BE2C (cell line): ENCODE measurements around the gene PDE3A.
"Not testable (repeated sequence)": the region's sequence is repeated elsewhere in the genome, so short reads cannot be mapped to it uniquely, and the experiment has no call there.

Experiments
- DNase-seq: peaks from one replicate; pipeline ENCODE4 v3.0.0-alpha.2; 2020
- H3K27me3 ChIP-seq: fragments of 250-450 bp; sonication (Bioruptor Pico); 2 replicates; pipeline ENCODE4 v1.5.1; 2020; ENCODE audit warnings: mild to moderate bottlenecking
- H3K36me3 ChIP-seq: fragments of 250-450 bp; sonication (Bioruptor Pico); 2 replicates; pipeline ENCODE4 v1.5.1; 2020; ENCODE audit warnings: mild to moderate bottlenecking
- H3K4me1 ChIP-seq: fragments of 250-450 bp; sonication (Bioruptor Pico); 2 replicates; pipeline ENCODE4 v1.5.1; 2020
- H3K4me3 ChIP-seq: 2 replicates; pipeline ENCODE4 v1.5.1; 2011; ENCODE audit warnings: low read depth, low read length
- H3K9me3 ChIP-seq: fragments of 250-450 bp; sonication (Bioruptor Pico); 2 replicates; pipeline ENCODE4 v1.5.1; 2020
- CTCF ChIP-seq: IDR thresholded peaks from 2 replicates; pipeline ENCODE4 v1.5.1; 2012; ENCODE audit warnings: mild to moderate bottlenecking, low read depth, low read length

The PDE3A gene

GRCh38 chr12:20528208-20528607 lies 159.9 kb downstream of the PDE3A start:
- no peaks in the 10 kb centered on the region for H3K4me1 ChIP-seq
- no peak for TF ChIP-seq CTCF
- no peaks in the 10 kb centered on the region for H3K27me3 ChIP-seq
- no peak overlapping the region for H3K4me3 ChIP-seq
- no peaks in the 10 kb centered on the region for H3K36me3 ChIP-seq
- DNase-seq: no peak
- H3K9me3 ChIP-seq: no peaks in the 10 kb centered on the region

- Histone ChIP-seq H3K4me1 (peaks cover 6% of the 10 kb centered on the region), H3K4me3 (no peak overlapping the region), H3K36me3 (no peaks in the 10 kb centered on the region), H3K9me3 (no peaks in the 10 kb centered on the region), H3K27me3 (no peaks in the 10 kb centered on the region)
- no peak for TF ChIP-seq CTCF
- DNase-seq: no peak
Measured at GRCh38 chr12:20546267-20546666, 177.9 kb downstream of the PDE3A start.

- H3K4me1 ChIP-seq: peaks cover 6% of the 10 kb centered on the region
- no peak for DNase-seq
- no peak for TF ChIP-seq CTCF
- H3K9me3 ChIP-seq: no peaks in the 10 kb centered on the region
- H3K4me3 ChIP-seq: no peak overlapping the region
- H3K27me3 ChIP-seq: no peaks in the 10 kb centered on the region
- H3K36me3 ChIP-seq: no peaks in the 10 kb centered on the region
Measured at GRCh38 chr12:20547816-20548575, 179.7 kb downstream of the PDE3A start.

- Histone ChIP-seq H3K9me3 (no peaks in the 10 kb centered on the region), H3K27me3 (no peaks in the 10 kb centered on the region), H3K4me1 (peaks cover 6% of the 10 kb centered on the region), H3K36me3 (no peaks in the 10 kb centered on the region), H3K4me3 (no peak overlapping the region)
- TF ChIP-seq CTCF: no peak
- no peak for DNase-seq
Measured at GRCh38 chr12:20548611-20549010, 180.3 kb downstream of the PDE3A start.

GRCh38 chr12:20549108-20549719 lies 180.9 kb downstream of the PDE3A start:
- peak; percentile 89 for TF ChIP-seq CTCF
- H3K4me1 ChIP-seq: peaks cover 6% of the 10 kb centered on the region
- H3K36me3 ChIP-seq: no peaks in the 10 kb centered on the region
- H3K9me3 ChIP-seq: no peaks in the 10 kb centered on the region
- H3K4me3 ChIP-seq: no peak overlapping the region
- peak; percentile 61 for DNase-seq
- no peaks in the 10 kb centered on the region for H3K27me3 ChIP-seq

- H3K9me3 ChIP-seq, H3K27me3 ChIP-seq, H3K4me3 ChIP-seq, DNase-seq, H3K4me1 ChIP-seq, H3K36me3 ChIP-seq: not testable (repeated sequence)
Measured at GRCh38 chr12:20551742-20552442, 183.6 kb downstream of the PDE3A start.

GRCh38 chr12:20552586-20552985 lies 184.2 kb downstream of the PDE3A start:
- not testable (repeated sequence) for H3K36me3 ChIP-seq, DNase-seq, H3K4me3 ChIP-seq, H3K27me3 ChIP-seq, H3K9me3 ChIP-seq
- H3K4me1 ChIP-seq: peaks cover 10% of the 10 kb centered on the region
